Measurements from ENCODE around the gene CLEC6A.
"Not testable (repeated sequence)": the region's sequence is repeated elsewhere in the genome, so short reads cannot be mapped to it uniquely, and the experiment has no call there.

Gene CLEC6A

GRCh38 chr12:8495671-8496070 lies 39.9 kb downstream of the CLEC6A start:
- not testable (repeated sequence) for DNase-seq (ENCODE audit: low spot score)

GRCh38 chr12:8496074-8496473 lies 40.3 kb downstream of the CLEC6A start:
- DNase-seq (ENCODE audit: low spot score): not testable (repeated sequence)

- no peak for DNase-seq (ENCODE audit: low spot score)
Observed at GRCh38 chr12:8499616-8500015, 43.9 kb downstream of the CLEC6A start.

GRCh38 chr12:8501720-8502119 lies 46.0 kb downstream of the CLEC6A start:
- DNase-seq (ENCODE audit: low spot score): no peak

GRCh38 chr12:8504351-8504750 lies 48.6 kb downstream of the CLEC6A start:
- DNase-seq (ENCODE audit: low spot score): no peak

- DNase-seq (ENCODE audit: low spot score): no peak
Observed at GRCh38 chr12:8507596-8507995, 51.8 kb downstream of the CLEC6A start.

GRCh38 chr12:8508223-8508622 lies 52.5 kb downstream of the CLEC6A start:
- DNase-seq (ENCODE audit: low spot score): no peak

GRCh38 chr12:8508910-8509841 lies 53.4 kb downstream of the CLEC6A start:
- no peak for DNase-seq (ENCODE audit: low spot score)

- no peak for DNase-seq (ENCODE audit: low spot score)
Observed at GRCh38 chr12:8513256-8513655, 57.5 kb downstream of the CLEC6A start, which contains the start of gene CLEC4D. Gene CLEC4D (plus strand): TSS chr12:8513503. CDS start chr12:8513733, 230 bp downstream.

- DNase-seq (ENCODE audit: low spot score): no peak
Observed at GRCh38 chr12:8517971-8518370, 62.2 kb downstream of the CLEC6A start.

- no peak for DNase-seq (ENCODE audit: low spot score)
Observed at GRCh38 chr12:8519171-8519570, 63.4 kb downstream of the CLEC6A start.

- DNase-seq (ENCODE audit: low spot score): no peak
Observed at GRCh38 chr12:8527250-8528130, 71.7 kb downstream of the CLEC6A start.
